Smooth muscle cell (in vitro differentiated cells): ENCODE data around the gene ERGIC1. TPM values are rescaled to one million over a fixed set of nuclear protein-coding genes. Genes with fewer than 3 reads are reported as not detected.

Experiments used
- DNase-seq: peaks from one replicate; lab custom pipeline; 2025; ENCODE audit not compliant: unreplicated experiment; lab: John Stamatoyannopoulos, UW
- H2AFZ ChIP-seq: fragments of 200-600 bp; sonication (generic); 2 replicates; pipeline ENCODE4 v1.6.0; 2016; ENCODE audit warnings: antibody characterized with exemption, low read depth, mild to moderate bottlenecking
- H3F3A ChIP-seq: fragments of 200-600 bp; sonication (generic); 2 replicates; pipeline ENCODE4 v1.6.0; 2017; ENCODE audit warnings: antibody characterized with exemption, low read depth
- H3K27ac ChIP-seq: fragments of 200-600 bp; sonication (generic); 2 replicates; pipeline ENCODE4 v1.5.1; 2016; ENCODE audit warnings: low read depth, mild to moderate bottlenecking
- H3K27me3 ChIP-seq: fragments of 200-600 bp; sonication (generic); 2 replicates; pipeline ENCODE4 v1.6.1; 2016; ENCODE audit warnings: low read depth, mild to moderate bottlenecking
- H3K36me3 ChIP-seq: fragments of 200-600 bp; sonication (generic); 2 replicates; pipeline ENCODE4 v1.5.1; 2016; ENCODE audit warnings: low read depth
- H3K4me1 ChIP-seq: fragments of 200-600 bp; sonication (generic); 2 replicates; pipeline ENCODE4 v1.5.1; 2016; ENCODE audit warnings: low read depth
- H3K4me2 ChIP-seq: fragments of 200-600 bp; sonication (generic); 2 replicates; pipeline ENCODE4 v1.6.0; 2016; ENCODE audit warnings: mild to moderate bottlenecking
- H3K4me3 ChIP-seq: fragments of 200-600 bp; sonication (generic); 2 replicates; pipeline ENCODE4 v1.5.1; 2016; ENCODE audit warnings: mild to moderate bottlenecking
- H3K79me2 ChIP-seq: fragments of 200-600 bp; sonication (generic); 2 replicates; pipeline ENCODE4 v1.6.0; 2016; ENCODE audit warnings: low read depth, mild to moderate bottlenecking
- H3K9ac ChIP-seq: fragments of 200-600 bp; sonication (generic); 2 replicates; pipeline ENCODE4 v1.6.0; 2016; ENCODE audit warnings: low read depth
- H3K9me3 ChIP-seq: fragments of 200-600 bp; sonication (generic); replicated peaks from 2 replicates; pipeline ENCODE4 v1.5.1; 2016; ENCODE audit warnings: low read depth
- H4K20me1 ChIP-seq: fragments of 200-600 bp; sonication (generic); 2 replicates; pipeline ENCODE4 v1.6.0; 2016; ENCODE audit warnings: low read depth
- whole genome bisulfite sequencing: methylation state at CpG from one replicate; pipeline ENCODE4 v1.1.7; 2016; ENCODE audit warnings: low lambda C conversion rate; 5-methylcytosine and 5-hydroxymethylcytosine counted together
- polyA plus RNA-seq: library from polyadenylated mRNA; unstranded; fragments of >200 nt; fragmentation: Nextera tagmentation; extraction: Ambion mirVana; gene quantifications from 2 replicates; pipeline ENCODE4 v1.2.1, GENCODE V29; 2016
- total RNA-seq: library from RNA; depleted of rRNA; stranded (reverse); fragments of >200 nt; gene quantifications from 2 replicates; pipeline ENCODE4 v1.2.3, GENCODE V29; 2014
- TF ChIP-seq, protein P1 (sequence below): fragments of 200-600 bp; sonication (generic); IDR thresholded peaks from 2 replicates; pipeline ENCODE4 v1.5.1; 2017; ENCODE audit warnings: borderline replicate concordance, mild to moderate bottlenecking, antibody characterized with exemption; ENCODE audit not compliant: insufficient read depth, poor library complexity, severe bottlenecking

The ERGIC1 gene
- total and polyA plus RNA-seq, 2 experiments from 2014 or later, result 38.2 to 140 TPM

GRCh38 chr5:172857982-172858381 lies 23.9 kb downstream of the ERGIC1 start:
- WGBS, result 89% methylated on average over 7 of the region's 7 CpGs
- Histone ChIP-seq H3K4me2 (no peak overlapping the region), H3K4me1 (no peaks in the 10 kb centered on the region)

GRCh38 chr5:172858511-172858989 lies 24.5 kb downstream of the ERGIC1 start:
- Histone ChIP-seq H3K9ac (no peak overlapping the region), H3K9me3 (no peaks in the 10 kb centered on the region), H4K20me1 (peaks cover 59% of the 10 kb centered on the region), H3K79me2 (peaks cover 54% of the 10 kb centered on the region), H3K4me1 (no peaks in the 10 kb centered on the region), H3K27me3 (no peaks in the 10 kb centered on the region), H3K36me3 (no peaks in the 10 kb centered on the region), H3K4me3 (no peak overlapping the region), H3K27ac (peak overlapping the region; percentile 20), H3K4me2 (no peak overlapping the region), H3F3A (no peaks in the 10 kb centered on the region), H2AFZ (no peak overlapping the region)
- DNase-seq, result no peak
- TF ChIP-seq, protein P1, sequence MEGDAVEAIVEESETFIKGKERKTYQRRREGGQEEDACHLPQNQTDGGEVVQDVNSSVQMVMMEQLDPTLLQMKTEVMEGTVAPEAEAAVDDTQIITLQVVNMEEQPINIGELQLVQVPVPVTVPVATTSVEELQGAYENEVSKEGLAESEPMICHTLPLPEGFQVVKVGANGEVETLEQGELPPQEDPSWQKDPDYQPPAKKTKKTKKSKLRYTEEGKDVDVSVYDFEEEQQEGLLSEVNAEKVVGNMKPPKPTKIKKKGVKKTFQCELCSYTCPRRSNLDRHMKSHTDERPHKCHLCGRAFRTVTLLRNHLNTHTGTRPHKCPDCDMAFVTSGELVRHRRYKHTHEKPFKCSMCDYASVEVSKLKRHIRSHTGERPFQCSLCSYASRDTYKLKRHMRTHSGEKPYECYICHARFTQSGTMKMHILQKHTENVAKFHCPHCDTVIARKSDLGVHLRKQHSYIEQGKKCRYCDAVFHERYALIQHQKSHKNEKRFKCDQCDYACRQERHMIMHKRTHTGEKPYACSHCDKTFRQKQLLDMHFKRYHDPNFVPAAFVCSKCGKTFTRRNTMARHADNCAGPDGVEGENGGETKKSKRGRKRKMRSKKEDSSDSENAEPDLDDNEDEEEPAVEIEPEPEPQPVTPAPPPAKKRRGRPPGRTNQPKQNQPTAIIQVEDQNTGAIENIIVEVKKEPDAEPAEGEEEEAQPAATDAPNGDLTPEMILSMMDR, result no peak
- 88% methylated on average over 12 of the region's 12 CpGs for WGBS

More at GRCh38 chr5:172857982-172858381, 23.9 kb downstream of the ERGIC1 start:
- Histone ChIP-seq H3K9ac (no peak overlapping the region), H2AFZ (no peak overlapping the region), H3K4me3 (no peak overlapping the region), H4K20me1 (peaks cover 61% of the 10 kb centered on the region), H3F3A (no peaks in the 10 kb centered on the region), H3K36me3 (no peaks in the 10 kb centered on the region), H3K79me2 (peaks cover 55% of the 10 kb centered on the region), H3K27ac (no peak overlapping the region), H3K9me3 (no peaks in the 10 kb centered on the region), H3K27me3 (no peaks in the 10 kb centered on the region)
- TF ChIP-seq, protein P1, result no peak
- DNase-seq, result no peak

DNA sequence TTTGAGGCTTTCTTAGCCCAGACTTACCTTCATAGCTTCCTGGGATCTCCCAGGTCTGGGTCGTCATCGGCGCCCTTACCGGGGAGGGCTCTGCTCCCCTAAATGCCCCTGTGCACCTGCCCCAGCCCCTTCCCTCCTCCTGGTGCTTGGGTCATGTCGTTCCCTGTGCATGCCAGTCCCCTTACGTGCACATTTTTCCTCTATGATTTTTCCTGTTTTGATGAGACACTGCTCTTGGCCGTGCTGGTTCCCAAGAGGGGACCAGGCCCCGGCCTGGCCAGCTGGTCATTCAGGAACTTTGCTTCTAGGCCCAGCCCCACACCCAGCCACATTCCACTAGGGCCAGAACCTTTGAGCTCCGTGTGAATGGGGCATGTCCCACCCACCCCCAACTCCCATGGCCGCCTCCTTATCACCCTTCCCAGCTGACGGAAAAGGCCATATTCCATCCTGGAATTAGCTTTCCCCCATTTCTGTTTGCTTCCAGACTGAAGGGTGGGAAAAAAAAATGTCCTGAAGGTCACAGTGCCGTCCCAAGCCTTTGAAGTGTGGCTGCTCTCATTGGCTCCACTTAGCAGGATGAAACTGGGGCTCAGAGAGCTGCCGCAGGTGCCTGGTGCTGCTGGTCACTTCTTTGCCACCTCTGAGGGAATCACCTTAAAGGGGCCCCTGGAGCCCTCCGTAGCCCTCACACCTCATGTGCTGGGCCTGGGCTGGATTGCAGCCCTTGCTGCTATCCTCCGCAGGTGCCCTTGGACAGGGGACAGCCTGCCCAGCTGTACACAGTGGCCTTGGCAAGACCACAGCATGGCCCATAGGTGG lies 25.1 kb downstream of the ERGIC1 start:
- no peak for DNase-seq
- Histone ChIP-seq H2AFZ (no peak overlapping the region), H3F3A (no peaks in the 10 kb centered on the region), H3K9me3 (no peaks in the 10 kb centered on the region), H3K27ac (peak overlapping the region; percentile 20), H3K9ac (peak overlapping the region; percentile 8), H3K4me1 (no peaks in the 10 kb centered on the region), H4K20me1 (peaks cover 60% of the 10 kb centered on the region), H3K4me3 (no peak overlapping the region), H3K36me3 (no peaks in the 10 kb centered on the region), H3K4me2 (no peak overlapping the region), H3K79me2 (peaks cover 53% of the 10 kb centered on the region), H3K27me3 (no peaks in the 10 kb centered on the region)
- WGBS, result 59% methylated on average over 15 of the region's 15 CpGs
- TF ChIP-seq, protein P1, result no peak
